ENCODE measurements around the gene DZIP3. TPM values are rescaled to one million over a fixed set of nuclear protein-coding genes. Genes with fewer than 3 reads are reported as not detected.

The DZIP3 gene
- total and polyA plus RNA-seq, 10 of the 15 experiments (the other 5 are each of a cell fraction or from before 2014, with no cell fraction given): 4.3 to 15.6 (median 9.2) TPM

DNA sequence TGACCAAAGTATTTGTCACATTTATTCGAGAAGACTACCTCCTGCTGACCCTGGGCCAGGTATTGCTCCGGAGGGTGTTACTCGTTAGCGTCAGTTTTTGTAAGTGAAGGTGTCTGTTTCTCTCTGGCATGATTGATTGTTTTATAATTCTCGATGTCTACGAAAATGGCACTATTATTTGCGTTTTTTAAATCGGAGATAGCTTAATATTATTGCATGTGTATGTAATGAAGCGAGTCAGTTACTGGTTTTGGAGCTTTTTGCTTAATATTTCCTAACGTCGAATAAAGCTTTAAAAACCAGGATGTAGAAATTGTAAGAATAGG lies 439 bp downstream of the DZIP3 start:
- peak overlapping the region; percentile 80 for H3K4me3 ChIP-seq
- peak overlapping the region; percentile 58; the same call in 1 of the 2 replicates for H3K4me2 ChIP-seq (ENCODE audit: control insufficient read depth, insufficient read depth)
- peak overlapping the region; percentile 91 for H3K27ac ChIP-seq (ENCODE audit: control insufficient read depth, insufficient read depth)
- H3K79me2 ChIP-seq (ENCODE audit: control insufficient read depth, insufficient read depth, low read length): peaks cover 52% of the 10 kb centered on the region
- H2AFZ ChIP-seq (ENCODE audit: control insufficient read depth, low read depth, low read length): peak overlapping the region; percentile 95
- ATAC-seq (no peak), FAIRE-seq (no peak), DNase-seq (ENCODE audit: low read depth, low spot score) (no peak)
- no peaks in the 10 kb centered on the region for H3K9me3 ChIP-seq (replicated peaks; ENCODE audit: control insufficient read depth, insufficient read depth, low read length)
- ChIA-PET SMC1A (ENCODE audit: uncharacterized antibody, unreplicated experiment) (interaction anchor here (0.8 to 4.5 kb wide), 5 partner anchors 9 to 37 kb away, joined by 4 to 30 read pairs (median 14); no protein-coding TSS in a partner anchor), CTCF (interaction anchor here (1.5 to 5.7 kb wide), 3 partner anchors 12 to 481 kb away, joined by 3 to 47 read pairs (median 15); no protein-coding TSS in a partner anchor), RAD21 (ENCODE audit: unreplicated experiment) (interaction anchor here (1.1 to 3.1 kb wide), 3 partner anchors 12 to 34 kb away, joined by 3 to 24 read pairs (median 3); no protein-coding TSS in a partner anchor), POLR2A (interaction anchor here (1.1 to 3.5 kb wide), 4 partner anchors 9 to 15 kb away, joined by 5 to 18 read pairs (median 10); no protein-coding TSS in a partner anchor)
- H3K36me3 ChIP-seq (ENCODE audit: control insufficient read depth in 2 of 2, insufficient read depth in 2 of 2, low read length in 1 of 2): no peaks in the 10 kb centered on the region
- 0 out of 2 replicates have a peak, but pooled peaks cover 2% of the 10 kb centered on the region for H3K4me1 ChIP-seq (ENCODE audit: control insufficient read depth, insufficient read depth, low read length)
- under 1% methylated on average over 11 of the region's 11 CpGs for WGBS (ENCODE audit: insufficient coverage, insufficient replicate concordance, low lambda C conversion rate, missing lambda C conversion rate)
- peak overlapping the region; percentile 94 for H3K9ac ChIP-seq (ENCODE audit: control insufficient read depth, insufficient read depth, low read length)
- no TSS peak for BruUV-seq (replicated peaks)
- intact Hi-C loops (cut with micrococcal nuclease; ENCODE audit: unreplicated experiment): no loop called here
- in situ Hi-C loops (cut with MboI): no loop called here
- no peaks in the 10 kb centered on the region for H3K27me3 ChIP-seq (replicated peaks in 1 of 2; ENCODE audit: control insufficient read depth in 2 of 2, insufficient read depth in 2 of 2, low read length in 1 of 2)
- no peaks in the 10 kb centered on the region for H4K20me1 ChIP-seq (ENCODE audit: control insufficient read depth, insufficient read depth)
- TF ChIP-seq EP300 (IDR thresholded peaks at IDR 0.05; ENCODE audit: borderline replicate concordance in 1 of 2, control insufficient read depth in 1 of 2, low read depth in 2 of 2, low read length in 2 of 2) (no peak), SIX5 (IDR thresholded peaks at IDR 0.05; ENCODE audit: low read depth, low read length, severe bottlenecking) (no peak), POLR2AphosphoS2 (IDR thresholded peaks at IDR 0.05; ENCODE audit: low read depth, low read length) (no peak), ZNF274 (IDR thresholded peaks at IDR 0.05; ENCODE audit: insufficient read depth, insufficient read length) (no peak), SPI1 (IDR thresholded peaks at IDR 0.05; ENCODE audit: borderline replicate concordance, insufficient read depth, low read depth, low read length) (no peak), NFXL1 (IDR thresholded peaks at IDR 0.05; ENCODE audit: borderline replicate concordance) (no peak), BMI1 (IDR thresholded peaks at IDR 0.05; ENCODE audit: borderline replicate concordance) (0 out of 2 replicates have a peak, but pooled peaks have one; percentile 11), CTCF (IDR thresholded peaks at IDR 0.05 in 2 of 3, conservative IDR thresholded peaks at IDR 0.05 in 1 of 3; ENCODE audit: control insufficient read depth in 2 of 3, extremely low read depth in 1 of 3, insufficient read depth in 1 of 3, low read depth in 3 of 3, low read length in 3 of 3) (0 out of 6 replicates have a peak, but pooled peaks of 1 of the 3 experiments have one; percentile 3), NRF1 (conservative IDR thresholded peaks at IDR 0.05; ENCODE audit: low read depth, low read length) (no peak), RBBP5 (conservative IDR thresholded peaks at IDR 0.05) (no peak), RB1 (IDR thresholded peaks at IDR 0.05; ENCODE audit: borderline replicate concordance) (no peak), BCL3 (IDR thresholded peaks at IDR 0.05; ENCODE audit: borderline replicate concordance, insufficient read depth, low read depth, low read length, poor library complexity, severe bottlenecking) (no peak), PBX3 (IDR thresholded peaks at IDR 0.05; ENCODE audit: insufficient replicate concordance, low read depth, low read length) (peak; percentile 18), PRDM15 (CRISPR knock-in tag; IDR thresholded peaks at IDR 0.05) (no peak), SP1 (IDR thresholded peaks at IDR 0.05; ENCODE audit: low read depth, low read length) (no peak)
